NCI-H2196 treated with DMSO at 0.1 percent for 48 hours (cell line): ENCODE data around the gene GRB7.
"Not testable (repeated sequence)": the region's sequence is repeated elsewhere in the genome, so short reads cannot be mapped to it uniquely, and the experiment has no call there.

Experiments used
- DNase-seq: peaks from one replicate; lab custom pipeline; 2025; ENCODE audit not compliant: unreplicated experiment; lab: John Stamatoyannopoulos, UW

The GRB7 gene

GRCh38 chr17:39750131-39751015, 12.6 kb downstream of the GRB7 start:
- DNase-seq = no peak

DNA sequence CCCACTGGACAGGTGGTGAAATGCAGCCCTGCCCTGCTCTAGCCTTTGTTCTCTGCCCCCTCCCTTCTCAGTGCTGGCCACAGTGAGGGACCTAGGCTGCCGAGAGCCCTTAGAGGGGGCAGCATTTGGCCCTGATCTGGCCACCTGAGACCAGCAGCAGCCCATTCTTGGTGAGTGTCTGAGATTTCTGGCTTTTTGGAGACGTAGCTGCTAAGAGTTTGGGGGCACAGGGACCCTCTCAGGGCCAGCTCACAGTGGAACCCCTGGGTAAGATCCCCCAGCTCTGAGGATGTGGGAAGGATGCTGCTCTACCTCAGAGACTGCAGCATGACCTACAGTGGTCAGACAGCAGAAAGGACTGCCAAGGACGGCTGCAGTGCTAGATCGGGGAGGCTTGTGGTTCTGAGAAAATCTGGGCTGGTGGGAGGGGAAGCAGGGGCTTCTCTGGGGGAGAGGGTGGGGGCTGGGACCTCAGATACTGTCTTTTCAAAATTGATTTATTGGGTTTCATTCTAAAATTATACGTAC, 13.3 kb downstream of the GRB7 start:
- DNase-seq = no peak

- no peak for DNase-seq
Observed at GRCh38 chr17:39751637-39752036, 13.9 kb downstream of the GRB7 start.

- DNase-seq = no peak
Observed at GRCh38 chr17:39752241-39752881, 14.6 kb downstream of the GRB7 start.

- DNase-seq = no peak
Observed at GRCh38 chr17:39753514-39754160, 15.9 kb downstream of the GRB7 start.

- peak; percentile 76 for DNase-seq
Observed at GRCh38 chr17:39754161-39754957, 16.6 kb downstream of the GRB7 start.

GRCh38 chr17:39754958-39755553, 17.3 kb downstream of the GRB7 start:
- DNase-seq = no peak

- DNase-seq = no peak
Observed at GRCh38 chr17:39755554-39756379, 18.0 kb downstream of the GRB7 start.

- DNase-seq = no peak
Observed at GRCh38 chr17:39756380-39757079, 18.8 kb downstream of the GRB7 start.

GRCh38 chr17:39757176-39757662, 19.5 kb downstream of the GRB7 start:
- no peak for DNase-seq

DNA sequence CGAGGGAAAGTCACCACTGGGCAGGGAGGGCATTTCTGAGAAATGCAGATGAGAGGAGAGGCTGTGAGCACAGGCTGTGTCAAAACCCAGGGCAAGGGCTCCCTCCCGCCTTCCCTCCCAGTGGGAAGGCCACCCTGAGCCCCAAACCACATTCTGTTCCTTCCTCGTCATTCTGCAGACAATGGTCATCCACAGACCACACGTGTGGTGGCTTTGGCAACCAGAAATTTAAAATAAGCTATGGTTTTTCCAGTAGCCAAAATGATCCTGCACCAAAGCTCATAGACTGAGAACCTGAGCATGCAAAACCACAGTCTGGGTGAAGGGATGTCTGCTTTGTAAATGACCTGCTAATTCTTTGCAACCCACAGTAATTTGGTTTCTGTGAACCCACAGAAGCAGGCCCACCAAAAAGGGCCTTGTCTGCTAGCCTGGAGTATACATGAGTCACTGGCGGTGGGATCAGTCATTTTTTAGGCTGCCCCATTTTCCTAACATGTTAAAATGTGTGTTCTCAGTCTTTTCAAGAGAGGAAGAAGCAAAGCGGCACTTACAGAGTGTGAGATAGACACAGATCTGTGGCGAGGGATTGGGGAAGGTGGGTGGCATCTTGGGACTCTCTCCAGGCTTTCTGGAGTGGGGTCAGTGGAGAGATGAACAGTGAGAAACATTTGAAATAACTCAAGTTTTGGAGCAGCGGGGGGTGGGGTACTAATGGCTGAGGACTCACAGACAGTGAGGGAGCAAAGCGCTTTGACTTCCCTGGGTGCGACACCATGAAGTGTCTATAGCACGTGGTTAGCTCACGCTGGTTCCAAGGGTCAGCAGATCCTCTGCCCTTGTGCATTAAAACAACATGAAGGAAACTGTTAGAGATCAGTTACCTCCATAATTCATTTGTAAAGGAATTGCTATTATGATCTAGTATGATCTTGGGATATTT, 20.5 kb downstream of the GRB7 start:
- no peak for DNase-seq

- no peak for DNase-seq
Observed at GRCh38 chr17:39759204-39759603, 21.5 kb downstream of the GRB7 start.

- DNase-seq = no peak
Observed at GRCh38 chr17:39761861-39762496, 24.2 kb downstream of the GRB7 start.

- no peak for DNase-seq
Observed at GRCh38 chr17:39763051-39763820, 25.5 kb downstream of the GRB7 start.

- not testable (repeated sequence) for DNase-seq
Observed at GRCh38 chr17:39764171-39764570, 26.4 kb downstream of the GRB7 start.

DNA sequence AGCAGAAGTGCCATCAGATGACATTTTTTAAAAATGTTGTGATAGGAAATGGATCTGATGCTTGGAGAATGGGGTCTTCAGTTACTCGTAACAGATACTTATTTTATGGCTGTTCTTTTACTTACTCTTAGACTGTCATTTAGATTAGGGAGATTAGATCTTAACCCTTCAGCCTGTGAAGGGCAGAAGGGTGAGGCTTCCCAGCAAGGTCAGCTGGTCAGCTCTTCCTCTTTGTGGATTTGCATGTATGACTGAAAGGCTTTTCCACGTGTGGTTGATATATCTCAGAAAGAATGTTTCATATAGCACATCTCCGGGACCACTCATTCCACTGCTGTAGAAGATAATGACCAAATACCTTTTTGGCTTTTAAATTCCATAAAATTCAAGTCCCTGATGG, 27.4 kb downstream of the GRB7 start:
- DNase-seq = no peak
